Activated T-cell treated with anti-CD3 and anti-CD28 coated beads, Interleukin-2, amount 50 U/mL, for 24 hours (primary cell): ENCODE data around the gene RASSF5.
"Not testable (repeated sequence)": the region's sequence is repeated elsewhere in the genome, so short reads cannot be mapped to it uniquely, and the experiment has no call there.

Source experiments
- DNase-seq: peaks from one replicate; pipeline ENCODE4 v3.0.0-alpha.2; 2020
- H3K27ac Mint-ChIP-seq: 2 replicates; pipeline ENCODE4 v1.8.0; 2020; ENCODE audit warnings: mild to moderate bottlenecking, mixed read lengths
- H3K27me3 Mint-ChIP-seq: 2 replicates; pipeline ENCODE4 v1.8.0; 2020; ENCODE audit warnings: mixed read lengths
- H3K36me3 Mint-ChIP-seq: 2 replicates; pipeline ENCODE4 v1.8.0; 2020; ENCODE audit warnings: low read depth, mixed read lengths
- H3K4me1 Mint-ChIP-seq: 2 replicates; pipeline ENCODE4 v1.8.0; 2020; ENCODE audit warnings: low read depth, mixed read lengths
- H3K4me3 Mint-ChIP-seq: 2 replicates; pipeline ENCODE4 v1.8.0; 2020; ENCODE audit warnings: mild to moderate bottlenecking, moderate library complexity, mixed read lengths
- H3K9me3 Mint-ChIP-seq: 2 replicates; pipeline ENCODE4 v1.8.0; 2020; ENCODE audit warnings: mixed read lengths

Gene RASSF5

DNA sequence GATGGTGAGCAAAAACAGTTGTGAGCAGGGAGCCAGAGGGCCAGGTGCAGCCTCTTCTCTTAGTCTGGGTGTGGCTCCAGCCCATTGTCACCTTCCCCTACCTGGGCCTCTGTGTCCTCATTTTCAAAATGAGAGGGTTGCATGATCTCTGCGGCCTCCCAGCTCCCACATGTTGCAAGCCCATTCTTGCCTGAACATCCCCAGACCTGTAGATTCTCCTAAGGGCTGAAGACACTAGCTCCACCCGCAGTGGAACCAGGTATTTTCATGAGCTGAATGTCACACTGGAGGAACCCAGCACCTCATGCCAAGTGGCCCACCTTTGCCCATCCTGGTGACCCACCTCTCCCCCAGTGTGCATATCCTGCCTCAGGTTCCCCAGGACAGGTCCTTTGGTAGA, 24.7 kb upstream of the RASSF5 start:
- Mint-ChIP-seq H3K4me1 (peaks cover 21% of the 10 kb centered on the region), H3K27ac (peak overlapping the region; percentile 59), H3K27me3 (no peaks in the 10 kb centered on the region), H3K9me3 (no peaks in the 10 kb centered on the region), H3K4me3 (no peak overlapping the region), H3K36me3 (peaks cover 76% of the 10 kb centered on the region)
- no peak for DNase-seq

DNA sequence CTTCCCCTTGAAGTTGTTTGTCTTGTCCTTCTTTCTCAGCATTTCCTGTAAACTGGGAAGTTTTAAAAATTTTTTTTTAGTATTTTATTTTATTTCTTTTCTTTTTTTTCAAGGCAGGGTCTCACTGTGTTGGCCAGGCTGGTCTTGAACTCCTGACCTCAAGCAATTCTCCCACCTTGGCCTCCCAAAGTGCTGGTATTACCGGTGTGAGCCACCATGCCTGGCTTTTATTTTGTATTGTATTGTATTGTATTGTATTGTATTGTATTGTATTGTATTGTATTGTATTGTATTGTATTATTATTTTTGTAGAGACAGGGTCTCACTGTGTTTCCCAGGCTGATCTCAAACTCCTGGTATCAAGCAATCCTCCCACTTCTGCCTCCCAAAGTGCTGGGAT, 23.5 kb upstream of the RASSF5 start:
- not testable (repeated sequence) for DNase-seq, H3K27me3 Mint-ChIP-seq, H3K4me3 Mint-ChIP-seq, H3K9me3 Mint-ChIP-seq
- Mint-ChIP-seq H3K36me3 (peaks cover 75% of the 10 kb centered on the region), H3K4me1 (peaks cover 20% of the 10 kb centered on the region), H3K27ac (peak overlapping the region; percentile 33)

DNA sequence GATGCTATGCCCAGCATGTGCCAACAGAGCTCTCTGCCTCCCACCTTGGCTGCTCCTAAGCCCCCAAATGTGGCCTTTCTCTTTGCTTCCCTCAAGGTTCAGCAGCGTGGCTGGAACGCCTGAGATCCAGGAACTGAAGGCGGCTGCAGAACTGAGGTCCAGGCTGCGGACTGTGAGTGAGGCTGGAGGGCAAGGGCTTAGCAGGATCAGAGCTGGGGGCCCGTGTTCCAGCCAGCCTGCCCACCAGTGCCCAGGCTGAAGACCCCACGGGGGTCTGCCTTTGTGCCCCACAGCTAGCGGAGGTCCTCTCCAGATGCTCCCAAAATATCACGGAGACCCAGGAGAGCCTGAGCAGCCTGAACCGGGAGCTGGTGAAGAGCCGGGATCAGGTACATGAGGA, 22.4 kb upstream of the RASSF5 start:
- H3K4me1 Mint-ChIP-seq: peaks cover 10% of the 10 kb centered on the region
- no peak overlapping the region for H3K4me3 Mint-ChIP-seq
- no peak for DNase-seq
- no peaks in the 10 kb centered on the region for H3K9me3 Mint-ChIP-seq
- H3K36me3 Mint-ChIP-seq: peaks cover 72% of the 10 kb centered on the region
- H3K27me3 Mint-ChIP-seq: no peaks in the 10 kb centered on the region
- H3K27ac Mint-ChIP-seq: peak overlapping the region; percentile 55

DNA sequence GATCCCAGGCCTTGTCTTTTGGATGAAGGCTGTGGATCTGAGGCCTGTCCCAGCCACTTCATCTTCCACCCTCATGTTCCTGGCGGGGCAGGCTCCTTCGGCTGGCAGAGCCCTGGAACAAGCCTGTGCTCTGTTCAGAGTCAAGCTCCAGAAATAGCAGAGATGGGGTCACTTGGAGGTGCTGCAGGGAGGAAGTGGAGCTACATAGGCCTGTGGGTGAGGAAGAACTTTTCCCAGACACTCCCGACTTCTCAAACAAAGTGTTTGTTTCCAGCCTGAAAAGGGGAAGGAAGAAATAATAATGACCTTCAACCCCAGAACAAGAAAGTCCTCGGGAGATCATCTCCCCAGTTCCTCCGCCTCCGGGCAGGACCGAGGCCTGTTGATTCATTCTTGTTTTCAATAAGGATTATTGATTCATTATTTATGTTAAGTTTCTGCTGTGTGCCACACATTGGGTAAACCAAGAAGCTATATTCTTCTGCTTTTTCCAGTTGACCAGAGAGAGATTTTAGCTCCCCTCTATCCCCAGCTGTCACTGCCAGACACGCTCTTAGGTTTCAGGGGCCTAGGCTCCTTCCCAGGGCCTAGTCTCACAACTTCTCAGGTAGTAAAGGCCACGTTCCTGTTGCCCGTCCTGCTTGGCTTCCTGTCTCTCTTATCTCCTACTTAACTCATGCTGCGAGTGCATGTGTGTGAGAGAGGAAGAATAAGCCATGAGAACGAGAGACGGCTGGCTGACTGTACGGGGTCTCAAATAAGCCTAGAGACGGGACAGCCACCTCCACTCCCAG, 20.1 kb upstream of the RASSF5 start:
- Mint-ChIP-seq H3K27me3 (no peaks in the 10 kb centered on the region), H3K4me1 (no peaks in the 10 kb centered on the region), H3K36me3 (peaks cover 77% of the 10 kb centered on the region), H3K4me3 (no peak overlapping the region), H3K9me3 (no peaks in the 10 kb centered on the region), H3K27ac (peak overlapping the region; percentile 48)
- DNase-seq: no peak

DNA sequence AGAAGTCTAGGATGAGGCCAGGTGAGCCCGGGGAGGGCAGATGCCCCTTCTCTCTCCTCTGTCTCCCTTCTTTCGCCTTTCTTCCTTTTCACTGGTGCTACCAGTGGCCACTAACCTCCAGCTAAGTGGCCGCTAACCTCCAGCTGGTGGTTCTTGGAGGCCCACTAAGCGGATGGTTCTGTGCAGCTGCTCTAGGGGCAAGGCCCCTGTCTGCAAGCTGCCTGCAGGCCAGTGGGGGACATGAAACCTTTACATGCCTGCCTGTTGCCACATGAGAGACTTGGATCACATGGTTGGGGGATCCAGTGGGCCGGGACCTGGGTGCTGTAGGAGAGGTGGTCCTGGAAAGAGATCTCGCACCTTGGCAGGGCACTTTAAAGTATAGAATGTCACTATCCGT, 19.4 kb upstream of the RASSF5 start:
- H3K27ac Mint-ChIP-seq: peak overlapping the region; percentile 48
- H3K27me3 Mint-ChIP-seq: no peaks in the 10 kb centered on the region
- H3K36me3 Mint-ChIP-seq: peaks cover 77% of the 10 kb centered on the region
- no peak overlapping the region for H3K4me3 Mint-ChIP-seq
- H3K9me3 Mint-ChIP-seq: no peaks in the 10 kb centered on the region
- no peaks in the 10 kb centered on the region for H3K4me1 Mint-ChIP-seq
- no peak for DNase-seq

DNA sequence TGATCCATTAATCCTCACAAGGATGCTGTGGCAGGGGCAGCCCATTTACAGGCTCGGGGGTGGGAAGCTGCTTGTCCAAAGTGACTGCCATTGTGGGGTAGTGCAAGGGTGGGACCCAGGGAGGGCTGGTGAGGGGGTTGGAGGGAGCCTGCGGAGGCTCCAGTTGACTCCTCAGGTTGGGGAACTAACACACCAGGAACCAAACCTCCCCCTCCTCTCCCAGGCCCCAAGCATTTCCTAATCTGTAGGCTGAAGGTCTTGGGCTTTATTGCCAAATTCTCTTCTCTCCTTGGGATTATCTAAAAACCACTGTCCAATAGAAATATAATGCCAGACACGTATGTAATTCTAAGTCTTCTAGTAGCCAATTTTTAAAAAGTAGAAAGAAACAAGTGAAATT, 18.9 kb upstream of the RASSF5 start:
- Mint-ChIP-seq H3K27ac (peak overlapping the region; percentile 34), H3K9me3 (no peaks in the 10 kb centered on the region), H3K4me1 (no peaks in the 10 kb centered on the region), H3K36me3 (peaks cover 78% of the 10 kb centered on the region), H3K4me3 (no peak overlapping the region), H3K27me3 (no peaks in the 10 kb centered on the region)
- DNase-seq: no peak

DNA sequence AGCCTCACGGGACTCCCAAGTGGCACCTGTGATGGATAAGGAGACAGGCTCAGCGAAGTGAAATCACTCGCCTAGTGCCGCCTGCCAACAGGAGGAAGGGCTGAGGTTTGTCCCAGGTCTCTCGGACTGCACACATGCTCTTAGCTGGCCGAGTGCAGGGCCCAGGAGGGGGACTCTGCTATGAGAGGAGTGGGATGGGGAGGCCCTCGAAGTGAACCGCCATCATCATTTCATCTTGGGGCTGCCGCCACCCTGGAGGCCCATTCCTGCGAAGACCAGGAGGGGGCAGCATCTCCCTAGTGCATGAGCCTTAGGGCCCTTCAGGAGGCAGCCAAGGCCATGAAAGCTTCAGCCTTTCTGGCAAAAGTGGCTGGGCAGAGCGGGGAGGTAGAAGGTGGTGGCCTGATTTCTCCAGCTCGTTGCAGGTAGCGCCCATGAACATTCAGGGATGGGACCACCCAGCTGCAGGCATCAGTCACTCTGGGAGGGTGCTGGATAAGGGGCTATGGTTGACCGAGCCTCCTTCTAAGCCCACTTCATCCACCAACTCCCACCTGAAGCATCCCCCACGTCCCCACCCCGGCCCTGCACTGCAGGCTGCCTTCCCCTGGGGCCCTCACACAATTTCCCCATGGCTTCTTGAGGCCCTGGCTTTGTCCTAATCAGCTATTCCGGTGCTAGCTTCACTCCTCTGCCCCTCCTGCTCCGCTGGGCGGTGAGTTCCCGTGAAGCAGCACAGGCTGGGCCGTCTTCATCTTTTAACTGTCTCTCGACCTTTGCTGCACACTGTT, 17.2 kb upstream of the RASSF5 start:
- no peaks in the 10 kb centered on the region for H3K9me3 Mint-ChIP-seq
- peaks cover 81% of the 10 kb centered on the region for H3K36me3 Mint-ChIP-seq
- DNase-seq: peak; percentile 87
- no peaks in the 10 kb centered on the region for H3K4me1 Mint-ChIP-seq
- no peaks in the 10 kb centered on the region for H3K27me3 Mint-ChIP-seq
- peak overlapping the region; percentile 57 for H3K27ac Mint-ChIP-seq
- no peak overlapping the region for H3K4me3 Mint-ChIP-seq

DNA sequence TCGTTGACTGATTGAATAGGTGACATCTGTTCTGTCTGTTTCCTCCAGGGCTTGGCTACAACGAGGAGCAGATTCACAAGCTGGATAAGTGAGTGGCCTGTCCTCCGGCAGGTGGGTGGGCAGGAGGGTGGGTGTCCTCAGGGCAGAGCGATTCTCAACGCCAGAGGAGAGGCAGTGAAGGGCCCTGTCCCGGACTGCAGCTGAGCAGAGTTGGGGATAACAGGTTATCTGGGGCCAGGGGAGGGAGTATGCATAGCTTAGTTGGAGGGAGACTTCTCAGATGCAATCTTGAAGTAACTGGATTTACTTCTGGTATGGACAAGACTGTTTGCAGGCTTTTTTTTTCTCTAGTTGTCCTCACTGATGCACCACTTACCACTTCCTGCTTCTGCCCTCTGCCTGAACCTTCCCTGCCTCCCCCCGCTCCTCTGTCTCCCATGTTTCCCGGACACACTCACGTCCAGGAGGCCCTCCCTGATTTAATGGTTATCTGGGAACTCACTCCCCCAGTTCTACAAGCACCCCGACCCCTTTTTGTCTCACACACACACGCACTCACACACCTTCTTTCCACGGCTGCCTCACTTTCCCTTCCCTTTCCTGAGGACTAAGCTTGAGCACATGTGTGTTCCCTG, 16.4 kb upstream of the RASSF5 start:
- Mint-ChIP-seq H3K4me1 (peaks cover 2% of the 10 kb centered on the region), H3K27me3 (no peaks in the 10 kb centered on the region), H3K27ac (peak overlapping the region; percentile 57), H3K9me3 (no peaks in the 10 kb centered on the region), H3K4me3 (no peak overlapping the region), H3K36me3 (peaks cover 83% of the 10 kb centered on the region)
- DNase-seq: no peak

DNA sequence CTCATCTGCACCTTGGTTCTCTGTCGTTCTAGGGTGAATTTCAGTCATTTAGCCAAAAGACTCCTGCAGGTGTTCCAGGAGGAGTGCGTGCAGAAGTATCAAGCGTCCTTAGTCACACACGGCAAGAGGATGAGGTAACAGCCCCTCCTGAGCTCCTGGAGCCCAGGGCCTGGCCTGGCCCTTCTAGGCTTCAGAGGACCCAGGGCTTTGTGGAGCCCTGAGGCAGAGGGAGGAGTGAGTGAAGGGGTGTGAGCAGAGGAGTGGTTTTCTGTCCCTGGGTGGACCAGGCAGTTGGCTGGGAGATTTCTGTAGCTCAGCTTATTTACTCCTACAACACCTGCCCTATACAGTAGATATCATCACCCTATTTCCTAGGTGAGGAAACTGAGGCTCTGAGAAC, 15.7 kb upstream of the RASSF5 start:
- H3K36me3 Mint-ChIP-seq: peaks cover 88% of the 10 kb centered on the region
- H3K4me1 Mint-ChIP-seq: peaks cover 9% of the 10 kb centered on the region
- DNase-seq: no peak
- H3K27ac Mint-ChIP-seq: peak overlapping the region; percentile 57
- H3K9me3 Mint-ChIP-seq: no peaks in the 10 kb centered on the region
- H3K4me3 Mint-ChIP-seq: no peak overlapping the region
- no peaks in the 10 kb centered on the region for H3K27me3 Mint-ChIP-seq

DNA sequence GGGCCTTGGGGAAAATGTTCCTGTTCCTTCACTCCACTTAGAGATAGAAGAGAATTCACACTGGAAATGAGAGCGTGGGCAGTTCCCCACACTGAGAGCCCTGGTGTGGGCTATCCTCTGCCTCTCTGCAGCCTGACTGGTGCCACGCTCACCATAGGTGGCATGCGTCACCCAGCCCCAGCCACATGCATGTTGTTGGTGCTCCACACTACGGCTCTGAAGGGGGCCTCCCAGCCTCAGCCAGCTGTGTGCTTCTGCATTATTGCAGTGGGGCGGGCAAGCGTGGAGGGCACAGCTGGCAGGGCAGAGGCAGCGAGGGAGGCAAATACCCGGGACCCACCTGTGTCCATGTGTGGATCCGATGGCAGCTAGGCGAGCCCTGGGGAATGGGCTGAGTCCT, 14.7 kb upstream of the RASSF5 start:
- peak overlapping the region; percentile 3 for H3K27ac Mint-ChIP-seq
- no peak overlapping the region for H3K4me3 Mint-ChIP-seq
- no peak for DNase-seq
- H3K27me3 Mint-ChIP-seq: no peaks in the 10 kb centered on the region
- H3K4me1 Mint-ChIP-seq: peaks cover 10% of the 10 kb centered on the region
- peaks cover 88% of the 10 kb centered on the region for H3K36me3 Mint-ChIP-seq
- no peaks in the 10 kb centered on the region for H3K9me3 Mint-ChIP-seq

DNA sequence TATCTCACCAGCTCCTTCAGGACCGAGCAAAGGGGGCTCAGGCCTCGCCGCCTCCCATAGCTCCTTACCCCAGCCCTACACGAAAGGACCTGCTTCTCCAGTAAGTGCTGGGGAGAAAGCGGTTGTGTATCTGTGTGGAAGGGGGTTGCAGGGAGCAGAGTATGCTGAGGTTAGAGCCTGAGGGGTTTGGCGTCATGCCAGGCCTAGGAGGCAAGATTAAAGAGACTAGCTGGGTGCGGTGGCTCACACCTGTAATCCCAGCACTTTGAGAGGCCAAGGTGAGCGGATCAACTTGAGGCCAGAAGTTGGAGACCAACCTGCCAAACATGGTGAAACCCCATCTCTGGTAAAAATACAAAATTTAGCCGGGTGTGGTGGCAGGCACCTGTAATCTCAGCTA, 14.1 kb upstream of the RASSF5 start:
- H3K36me3 Mint-ChIP-seq: peaks cover 85% of the 10 kb centered on the region
- H3K4me1 Mint-ChIP-seq: peaks cover 10% of the 10 kb centered on the region
- no peaks in the 10 kb centered on the region for H3K9me3 Mint-ChIP-seq
- no peak overlapping the region for H3K4me3 Mint-ChIP-seq
- no peak for DNase-seq
- no peaks in the 10 kb centered on the region for H3K27me3 Mint-ChIP-seq
- H3K27ac Mint-ChIP-seq: peak overlapping the region; percentile 59

DNA sequence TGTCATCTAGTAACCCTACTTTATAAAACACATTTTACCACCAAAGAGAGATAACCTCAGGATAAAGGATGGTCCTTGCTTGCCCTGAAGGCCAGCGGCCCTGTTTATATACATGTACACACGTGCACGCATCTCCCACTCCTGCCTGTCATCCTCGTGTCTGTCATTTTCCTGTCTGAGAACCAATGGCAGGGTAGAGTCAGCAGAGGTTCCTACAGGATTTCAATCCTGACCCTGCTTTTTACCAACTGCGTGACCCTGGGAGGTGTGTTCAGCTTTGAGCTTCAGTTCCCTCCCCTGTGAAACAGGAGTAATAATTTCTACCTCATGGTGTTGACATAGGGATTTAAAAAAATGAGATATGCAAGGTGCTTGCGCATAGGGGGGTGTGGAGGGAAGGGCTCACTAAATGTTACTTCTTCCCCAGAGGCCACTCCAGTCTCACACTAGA, 12.3 kb upstream of the RASSF5 start:
- no peaks in the 10 kb centered on the region for H3K9me3 Mint-ChIP-seq
- H3K4me1 Mint-ChIP-seq: peaks cover 10% of the 10 kb centered on the region
- H3K27ac Mint-ChIP-seq: peak overlapping the region; percentile 85
- peaks cover 87% of the 10 kb centered on the region for H3K36me3 Mint-ChIP-seq
- DNase-seq: no peak
- H3K27me3 Mint-ChIP-seq: no peaks in the 10 kb centered on the region
- H3K4me3 Mint-ChIP-seq: no peak overlapping the region

DNA sequence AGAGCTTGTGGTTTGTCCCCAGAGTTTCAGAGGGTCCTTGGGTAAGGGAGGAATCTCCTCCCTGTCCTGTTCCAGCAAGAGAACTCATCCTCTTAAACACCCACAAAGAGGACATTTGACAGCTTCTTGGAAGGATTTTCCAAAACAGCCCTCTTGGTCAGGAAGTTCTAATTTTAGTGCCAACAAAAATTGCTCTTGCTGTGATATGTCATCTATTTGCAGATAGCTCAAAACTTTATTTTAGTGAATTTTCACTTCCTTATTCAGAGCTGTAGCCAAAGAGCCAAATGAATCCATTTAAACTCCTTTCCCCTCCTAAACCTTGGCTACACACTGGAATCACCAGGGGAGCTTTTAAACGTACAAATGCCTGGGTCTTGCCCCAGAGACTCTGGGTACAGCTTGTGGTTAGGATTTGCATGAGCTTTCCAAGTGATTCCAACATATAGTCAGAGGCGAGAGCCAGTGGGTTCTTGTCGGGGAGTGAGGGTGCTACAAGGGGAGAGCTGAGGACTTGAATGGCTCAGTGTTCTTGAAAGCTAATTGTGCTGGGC, 11.8 kb upstream of the RASSF5 start:
- Mint-ChIP-seq H3K9me3 (no peaks in the 10 kb centered on the region), H3K36me3 (peaks cover 82% of the 10 kb centered on the region), H3K4me3 (no peak overlapping the region), H3K27me3 (no peaks in the 10 kb centered on the region), H3K27ac (peak overlapping the region; percentile 85), H3K4me1 (peaks cover 10% of the 10 kb centered on the region)
- no peak for DNase-seq

DNA sequence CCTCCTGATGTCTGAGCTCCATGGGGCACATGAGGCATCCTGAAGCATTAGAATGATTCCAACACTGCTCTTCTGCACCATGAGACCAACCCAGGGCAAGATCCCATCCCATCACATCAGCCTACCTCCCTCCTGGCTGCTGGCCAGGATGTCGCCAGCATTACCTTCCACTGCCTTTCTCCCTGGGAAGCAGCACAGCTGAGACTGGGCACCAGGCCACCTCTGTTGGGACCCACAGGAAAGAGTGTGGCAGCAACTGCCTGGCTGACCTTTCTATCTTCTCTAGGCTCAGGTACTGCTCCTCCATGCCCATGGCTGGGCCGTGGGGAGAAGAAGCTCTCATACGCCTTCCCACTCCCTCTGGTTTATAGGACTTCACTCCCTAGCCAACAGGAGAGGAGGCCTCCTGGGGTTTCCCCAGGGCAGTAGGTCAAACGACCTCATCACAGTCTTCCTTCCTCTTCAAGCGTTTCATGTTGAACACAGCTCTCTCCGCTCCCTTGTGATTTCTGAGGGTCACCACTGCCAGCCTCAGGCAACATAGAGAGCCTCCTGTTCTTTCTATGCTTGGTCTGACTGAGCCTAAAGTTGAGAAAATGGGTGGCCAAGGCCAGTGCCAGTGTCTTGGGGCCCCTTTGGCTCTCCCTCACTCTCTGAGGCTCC, 11.1 kb upstream of the RASSF5 start:
- Mint-ChIP-seq H3K27me3 (no peaks in the 10 kb centered on the region), H3K36me3 (peaks cover 75% of the 10 kb centered on the region), H3K27ac (peak overlapping the region; percentile 85), H3K9me3 (no peaks in the 10 kb centered on the region), H3K4me1 (peaks cover 14% of the 10 kb centered on the region), H3K4me3 (no peak overlapping the region)
- no peak for DNase-seq
